DMS 273 (cell line): ENCODE data around the gene DDX46.

Source experiments
- DNase-seq: peaks from one replicate; lab custom pipeline; 2025; ENCODE audit not compliant: unreplicated experiment; lab: John Stamatoyannopoulos, UW

DDX46 gene

GRCh38 chr5:134784241-134784920 lies 25.8 kb downstream of the DDX46 start:
- no peak for DNase-seq

GRCh38 chr5:134784946-134785620 lies 26.5 kb downstream of the DDX46 start:
- DNase-seq = no peak

GRCh38 chr5:134787692-134788091 lies 29.1 kb downstream of the DDX46 start:
- no peak for DNase-seq

- no peak for DNase-seq
Observed at GRCh38 chr5:134791580-134791979, 33.0 kb downstream of the DDX46 start.

GRCh38 chr5:134792286-134792685 lies 33.7 kb downstream of the DDX46 start:
- DNase-seq = no peak

- no peak for DNase-seq
Observed at GRCh38 chr5:134793111-134793510, 34.5 kb downstream of the DDX46 start.

- DNase-seq = no peak
Observed at GRCh38 chr5:134794082-134794481, 35.5 kb downstream of the DDX46 start.

- DNase-seq = no peak
Observed at GRCh38 chr5:134794819-134795218, 36.2 kb downstream of the DDX46 start.

- DNase-seq = no peak
Observed at GRCh38 chr5:134798468-134798867, 39.9 kb downstream of the DDX46 start.

- DNase-seq = no peak
Observed at GRCh38 chr5:134803821-134804220, 45.2 kb downstream of the DDX46 start.

GRCh38 chr5:134813407-134813806 lies 54.8 kb downstream of the DDX46 start:
- DNase-seq = no peak

- no peak for DNase-seq
Observed at GRCh38 chr5:134813827-134814226, 55.2 kb downstream of the DDX46 start.

- no peak for DNase-seq
Observed at GRCh38 chr5:134817006-134817405, 58.4 kb downstream of the DDX46 start.

- DNase-seq = no peak
Observed at GRCh38 chr5:134818776-134819175, 60.2 kb downstream of the DDX46 start.

- DNase-seq = no peak
Observed at GRCh38 chr5:134819407-134819963, 60.9 kb downstream of the DDX46 start.

- DNase-seq = no peak
Observed at GRCh38 chr5:134821841-134822240, 63.3 kb downstream of the DDX46 start.

GRCh38 chr5:134824681-134825080 lies 66.1 kb downstream of the DDX46 start:
- no peak for DNase-seq

GRCh38 chr5:134825212-134825611 lies 66.6 kb downstream of the DDX46 start:
- no peak for DNase-seq

- DNase-seq = no peak
Observed at GRCh38 chr5:134833340-134834032, 74.9 kb downstream of the DDX46 start.

- DNase-seq = no peak
Observed at GRCh38 chr5:134835623-134836022, 77.0 kb downstream of the DDX46 start.

GRCh38 chr5:134837530-134838181 lies 79.1 kb downstream of the DDX46 start:
- no peak for DNase-seq
